GM18511 (cell line): ENCODE measurements around the gene SCUBE1.
"Not testable (repeated sequence)": the region's sequence is repeated elsewhere in the genome, so short reads cannot be mapped to it uniquely, and the experiment has no call there.

Source experiments
- ATAC-seq: cut with Tn5 transposase; IDR thresholded peaks from one replicate; pipeline ENCODE4 v1.9.1; 2021; ENCODE audit warnings: mild to moderate bottlenecking, moderate library complexity; ENCODE audit not compliant: unreplicated experiment

The SCUBE1 gene

GRCh38 chr22:43288807-43289420, 54.3 kb downstream of the SCUBE1 start:
- no peak for ATAC-seq

DNA sequence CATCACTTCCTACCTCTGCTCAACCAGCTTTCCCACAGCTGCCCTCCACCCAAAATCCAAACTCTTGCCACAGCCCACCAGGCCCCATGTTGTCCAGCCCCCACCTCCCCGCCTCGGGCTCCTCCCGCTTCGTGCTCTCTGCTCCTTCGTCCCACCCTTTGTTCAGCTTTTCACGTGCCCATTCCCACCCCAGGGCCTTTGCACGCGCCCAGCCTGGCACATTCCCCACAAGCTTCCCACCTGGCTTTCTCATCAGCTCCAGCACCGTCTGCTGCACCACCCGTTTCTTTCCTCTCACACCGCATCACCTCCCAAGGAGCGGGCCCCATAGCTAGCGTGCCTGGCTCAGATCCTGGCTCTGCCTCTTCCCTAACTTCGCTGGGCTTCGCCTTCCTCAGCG, 54.8 kb downstream of the SCUBE1 start:
- no peak for ATAC-seq

DNA sequence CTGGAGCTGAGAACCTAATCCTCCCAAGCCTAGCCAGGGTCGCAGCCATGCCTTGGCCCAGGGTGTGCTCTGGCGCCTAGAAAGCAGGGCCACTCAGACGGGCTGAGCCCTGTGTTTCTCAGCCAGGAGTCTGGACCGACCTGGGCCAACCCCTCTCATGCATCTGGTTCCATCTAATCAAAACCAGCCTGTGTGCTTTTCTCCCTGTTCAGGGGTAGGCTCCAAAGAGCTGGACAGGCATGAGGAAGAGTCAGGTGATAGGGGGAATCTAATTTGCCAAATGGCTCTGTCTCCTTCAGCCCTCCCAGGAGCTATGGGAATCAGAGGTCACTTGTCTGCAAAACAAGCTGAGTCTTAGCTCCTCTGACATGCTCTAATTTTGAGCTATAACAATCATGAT, 55.7 kb downstream of the SCUBE1 start:
- ATAC-seq: no peak

- no peak for ATAC-seq
Measured at GRCh38 chr22:43281394-43281793, 61.8 kb downstream of the SCUBE1 start.

GRCh38 chr22:43280523-43280886, 62.7 kb downstream of the SCUBE1 start:
- ATAC-seq: not testable (repeated sequence)

- no peak for ATAC-seq
Measured at GRCh38 chr22:43279867-43280522, 63.2 kb downstream of the SCUBE1 start.

- ATAC-seq: no peak
Measured at GRCh38 chr22:43277987-43278601, 65.1 kb downstream of the SCUBE1 start.

- no peak for ATAC-seq
Measured at GRCh38 chr22:43277091-43277490, 66.1 kb downstream of the SCUBE1 start.

- no peak for ATAC-seq
Measured at GRCh38 chr22:43276321-43276720, 66.9 kb downstream of the SCUBE1 start.

DNA sequence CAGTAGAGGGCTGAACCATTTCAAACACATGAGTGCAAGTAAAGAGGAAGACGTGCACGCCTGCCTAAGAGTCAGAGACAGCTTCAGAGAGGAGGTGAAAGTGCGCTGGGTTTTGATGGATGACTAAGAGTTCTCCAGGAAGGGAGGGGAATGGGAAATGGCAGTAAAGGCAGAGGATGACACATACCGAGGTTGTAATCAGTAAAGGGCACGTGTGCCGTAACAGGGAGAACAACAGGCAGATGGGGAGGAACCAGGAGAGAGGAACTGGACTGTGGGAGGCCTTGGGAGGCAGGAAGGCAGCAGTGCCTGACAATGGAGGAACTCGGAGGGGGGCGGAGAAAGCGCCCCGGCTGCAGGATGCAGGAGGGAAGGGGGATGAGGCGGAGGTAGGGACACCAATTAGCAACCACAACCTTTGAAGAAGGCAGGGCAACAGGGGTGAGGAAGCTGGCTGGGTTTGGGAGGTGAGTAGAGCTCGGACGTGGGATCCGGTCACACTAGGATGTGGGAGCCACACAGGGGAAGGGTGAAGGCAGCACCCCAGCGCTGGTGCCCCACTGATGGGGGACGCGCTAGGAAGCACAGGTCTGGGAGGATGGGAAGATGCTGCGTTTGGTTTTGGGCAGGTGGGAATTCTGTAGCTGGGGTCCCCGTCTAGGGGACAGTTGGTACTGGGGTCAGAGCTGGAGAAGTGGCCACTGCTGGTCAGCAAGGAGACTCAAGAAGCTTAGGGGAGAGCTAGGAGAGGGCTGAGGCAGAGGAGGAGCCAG, 67.4 kb downstream of the SCUBE1 start:
- no peak for ATAC-seq

GRCh38 chr22:43274595-43275240, 68.5 kb downstream of the SCUBE1 start:
- no peak for ATAC-seq

DNA sequence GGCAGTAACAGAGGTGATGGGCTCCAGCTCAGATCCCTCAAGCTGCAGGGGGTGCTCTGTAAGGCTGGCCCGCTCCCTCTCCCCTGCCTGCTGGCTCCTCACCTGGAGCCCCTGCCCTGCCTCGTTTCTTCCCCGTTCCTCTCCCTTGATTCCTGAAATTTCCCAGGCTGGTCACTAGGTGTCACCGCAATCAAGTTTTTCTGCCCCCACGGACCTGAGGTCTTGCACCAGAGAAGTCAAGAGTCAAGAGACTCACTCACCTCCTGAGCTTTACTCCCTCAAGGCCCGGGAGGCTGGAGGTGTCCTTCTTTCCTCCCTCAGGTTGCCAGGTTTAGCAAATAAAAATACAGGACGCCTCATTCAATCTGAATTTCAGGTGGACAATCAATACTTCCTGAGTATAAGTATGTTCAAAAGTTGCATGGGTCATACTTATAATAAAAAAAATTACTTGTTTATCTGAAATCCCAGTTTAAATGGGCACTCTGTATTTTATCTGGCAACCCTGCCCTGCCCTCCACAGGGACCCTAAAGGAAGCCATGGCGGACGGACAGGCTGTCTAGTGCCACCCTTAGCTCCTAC, 69.2 kb downstream of the SCUBE1 start:
- ATAC-seq: no peak

- ATAC-seq: no peak
Measured at GRCh38 chr22:43272869-43273318, 70.3 kb downstream of the SCUBE1 start.

GRCh38 chr22:43272301-43272700, 70.9 kb downstream of the SCUBE1 start:
- ATAC-seq: no peak

GRCh38 chr22:43270949-43271348, 72.2 kb downstream of the SCUBE1 start:
- no peak for ATAC-seq

GRCh38 chr22:43270314-43270908, 72.8 kb downstream of the SCUBE1 start:
- ATAC-seq: peak; percentile 54

- ATAC-seq: no peak
Measured at GRCh38 chr22:43269646-43270045, 73.5 kb downstream of the SCUBE1 start.

DNA sequence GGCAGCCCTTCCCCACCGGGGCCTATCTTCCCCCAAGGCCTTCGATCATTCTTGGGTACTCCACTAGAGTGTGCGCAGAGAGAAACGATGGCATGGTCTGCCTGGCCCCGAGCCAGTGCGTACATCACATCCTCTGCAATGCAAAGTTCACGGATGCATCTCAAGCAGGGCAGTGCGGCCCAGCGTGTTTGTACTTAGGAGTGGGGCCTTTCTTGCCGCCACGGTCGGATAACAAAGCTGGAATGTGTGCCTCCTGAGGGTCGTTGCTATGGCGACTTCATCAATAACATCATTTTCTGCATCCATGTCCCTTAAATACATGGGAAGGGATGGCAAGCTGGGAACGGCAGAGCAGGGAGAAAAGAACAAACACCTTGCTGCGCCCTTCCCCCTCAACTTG, 73.9 kb downstream of the SCUBE1 start:
- ATAC-seq: no peak

DNA sequence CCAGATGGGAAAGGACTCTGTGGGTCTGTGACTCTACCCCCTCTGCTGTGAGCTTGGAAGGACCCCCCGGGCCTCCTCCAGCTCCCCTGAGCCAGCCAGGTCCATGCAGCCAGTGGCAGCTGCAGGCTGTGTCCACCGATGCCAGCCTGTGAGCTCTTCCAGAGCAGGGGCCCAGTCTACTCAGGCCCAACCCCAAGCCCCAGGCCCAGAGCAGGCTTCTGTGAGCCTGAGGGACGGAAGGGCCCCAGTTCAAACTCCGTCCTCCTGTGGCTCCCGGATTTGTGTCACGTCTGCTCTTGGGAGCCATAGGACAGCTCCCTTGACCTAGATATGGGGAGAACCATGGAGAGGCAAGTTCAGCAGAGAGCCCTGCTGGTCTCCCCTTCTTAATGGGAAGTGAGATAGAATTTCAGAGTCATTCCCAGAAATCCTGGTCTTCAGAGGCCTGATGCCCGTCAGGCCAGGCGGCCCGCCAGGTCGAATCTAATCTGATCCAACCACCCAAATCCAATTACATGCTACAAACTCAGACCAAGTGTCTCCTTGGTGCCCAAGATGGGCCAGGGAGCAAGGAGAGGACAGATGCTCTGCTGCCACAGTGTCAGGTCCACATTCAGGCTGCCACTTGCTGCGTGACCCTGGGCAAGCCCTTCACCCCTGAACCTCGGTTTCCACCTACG, 75.1 kb downstream of the SCUBE1 start:
- no peak for ATAC-seq
